Heart left ventricle (tissue), 16 donors: Measurements from ENCODE around the gene IPO4. TPM values are rescaled to one million over a fixed set of nuclear protein-coding genes. Genes with fewer than 3 reads are reported as not detected.
A peak's percentile ranks its signal among the peaks of the same experiment; 100 is the strongest.

Experiments
- ATAC-seq, 4 donors: fragments of 200-7000 bp; cut with Tn5 transposase; one replicate each; pipeline ENCODE4 v1.9.1; 2020 to 2022; ENCODE audit warnings: moderate library complexity in 4 of 4, mild to moderate bottlenecking in 3 of 4, moderate number of reproducible peaks in 1 of 4
- DNase-seq, 5 donors: peaks; one replicate each; pipeline ENCODE4 v3.0.0-alpha.2; 2020
- H3K27ac ChIP-seq, 12 donors: fragments of 200-600 bp; sonication (generic) in 4 of 12; one replicate each; pipeline versions ENCODE4 v1.5.0 to v1.8.0; 2016 to 2022; ENCODE audit warnings: mild to moderate bottlenecking in 2 of 12
- H3K27me3 ChIP-seq, 9 donors: fragments of 200-600 bp; sonication (generic) in 2 of 9; one replicate each; pipeline versions ENCODE4 v1.5.1 to v1.8.0; 2016 to 2022; ENCODE audit warnings: mild to moderate bottlenecking in 3 of 9
- H3K36me3 ChIP-seq, 9 donors: fragments of 200-600 bp; sonication (generic) in 2 of 9; one replicate each; pipeline versions ENCODE4 v1.5.0 to v1.8.0; 2018 to 2022; ENCODE audit warnings: mild to moderate bottlenecking in 2 of 9
- H3K4me1 ChIP-seq, 12 donors: fragments of 200-600 bp; sonication (generic) in 4 of 12; one replicate each; pipeline versions ENCODE4 v1.5.0 to v1.8.0; 2016 to 2022; ENCODE audit warnings: mild to moderate bottlenecking in 3 of 12
- H3K4me3 ChIP-seq, 12 donors: fragments of 200-600 bp; sonication (generic) in 4 of 12; one replicate each; pipeline versions ENCODE4 v1.5.0 to v1.8.0; 2017 to 2022; ENCODE audit warnings: mild to moderate bottlenecking in 9 of 12, moderate library complexity in 4 of 12
- H3K9me3 ChIP-seq, 12 donors: fragments of 200-600 bp; sonication (generic) in 4 of 12; one replicate each; pipeline versions ENCODE4 v1.5.0 to v1.8.0; 2016 to 2022; ENCODE audit warnings: mild to moderate bottlenecking in 1 of 12
- CTCF ChIP-seq, 12 donors: fragments of 200-600 bp; sonication (generic) in 4 of 12; IDR thresholded peaks; one replicate each; pipeline versions ENCODE4 v1.5.0 to v1.8.0; 2018 to 2022; ENCODE audit warnings: antibody characterized with exemption in 12 of 12, mild to moderate bottlenecking in 5 of 12
- POLR2A ChIP-seq, 2 donors: fragments of 450-650 bp; IDR thresholded peaks; one replicate each; pipeline ENCODE4 v1.6.1; 2017; ENCODE audit warnings: antibody characterized with exemption in 2 of 2, mild to moderate bottlenecking in 2 of 2, moderate library complexity in 2 of 2
- WGBS, 4 donors: extraction: QIAGEN DNeasy Blood & Tissue Kit in 2 of 4; methylation state at CpG; one replicate each; pipeline versions ENCODE4 v1.1.5 to v1.1.7; 2013 to 2018; 5-methylcytosine and 5-hydroxymethylcytosine counted together
- intact Hi-C, 10 donors: fragments of 100-400 bp; cut with DNase I; formaldehyde crosslinking; loops; one replicate each; pipeline versions ENCODE4 v1.11.1 to v1.14.2; 2022
- long read RNA-seq, 3 donors: library from polyadenylated mRNA; unstranded; transcript quantifications; one replicate each; pipeline ENCODE4 v2.0.0, GENCODE V29; 2020 to 2021
- polyA plus RNA-seq, 2 donors: library from polyadenylated mRNA; stranded (reverse); fragments of 200-250 nt; gene quantifications; one replicate each; pipeline ENCODE4 v1.2.3, GENCODE V29; 2013
- total RNA-seq, 9 donors: library from RNA; depleted of rRNA in 2 of 9; stranded (reverse); fragments of >200 nt in 2 of 9; fragmentation: NEBNext Ultra II Directional in 3 of 9; extraction: Animal tissue kit (Norgen Biotek cat#: 25700) in 3 of 9; gene quantifications; one replicate each; pipeline versions ENCODE4 v1.1.0 to v1.2.4, GENCODE V29; 2016 to 2023
- donor health status: ischemic (EF 13 %, LVEDD 7.1; RV severe dilation, severe dysfunction).
- donor health status: healthy with polysubstance abuse.
- donor health status: DM: no; HTN: yes; CAD: no.
- donor health status: DM: no; HTN: no; CAD: no.
- donor health status: ischemic (EF 25% LVEDD 6.9; RV normal size, moderate dysfunction).
- donor health status: ischemic (EF 25% LVEDD 5.7; RV mildly dilated, moderate dysfunction).
- donor health status: healthy.
- donor health status: DM: yes; HTN: yes; CAD: no.
- donor health status: ischemic (EF 35%, LVEDD 5.7; RV mildly dilated, moderate dysfunction).
- donor health status: nonischemic (EF 11% LVEDD 7.7; RV severe dilation, severe dysfunction).
- donor health status: DM: yes; HTN: yes; CAD: no.
- donor health status: PGD.
- donor health status: ischemic (EF 29% LVEDD 5.4; RV normal size, mild dysfunction).
- donor health status: nonischemic (EF 23%, LVEDD 6.1; RV moderate dilation, normal function).

The IPO4 gene
- 10 to 100 TPM in 8 of 9 donors, 1 to 10 TPM in 1; 9.1 to 25.6 (median 17.2) TPM for total RNA-seq
- polyA plus RNA-seq, result 10 to 100 TPM in 1 of 2 donors, 1 to 10 TPM in 1; 1.8 to 40.0 TPM
- long read RNA-seq, donor 1, transcript IPO4-201 (30 exons, 3,646 nt), result major isoform, 8 of 11 reads
- long read RNA-seq, donor 1, partial matches to known transcripts, result 0 of 11 reads
- long read RNA-seq, donor 1, other reads (novel, unspliced or antisense), result 3 of 11 reads
- long read RNA-seq, donor 2, transcript IPO4-201 (30 exons, 3,646 nt), result major isoform, 18 of 30 reads
- long read RNA-seq, donor 2, partial matches to known transcripts, result 1 of 30 reads
- long read RNA-seq, donor 2, other reads (novel, unspliced or antisense), result 11 of 30 reads
- long read RNA-seq, donor 3, transcript IPO4-201 (30 exons, 3,646 nt), result major isoform, 21 of 29 reads
- long read RNA-seq, donor 3, partial matches to known transcripts, result 2 of 29 reads
- long read RNA-seq, donor 3, other reads (novel, unspliced or antisense), result 5 of 29 reads

GRCh38 chr14:24188251-24189058 lies at the start of gene IPO4:
TSS of gene IPO4 (minus strand) at chr14:24188816. CDS start at chr14:24188787, 29 bp downstream.
- intact Hi-C loops, result loop anchor here in 2 of 10 donors (1.0 to 2.0 kb wide), 2 partner anchors 27 to 74 kb away; partner anchors contain the start of genes DCAF11 (in 1 of the 2), IRF9 (in 1 of the 2) and NRL (in 1 of the 2)
- peak; percentile 96 to 98 (median 97) for DNase-seq

GRCh38 chr14:24238123-24238522 lies 49.5 kb upstream of the IPO4 start:
- no peak for TF ChIP-seq POLR2A (IDR thresholded peaks at IDR 0.05)
- no peak for TF ChIP-seq CTCF (IDR thresholded peaks at IDR 0.05)
- ATAC-seq, result no peak
- 71 to 89% (median 86%) methylated on average over 5 of the region's 5 CpGs for WGBS, 4 donors
- no peak for DNase-seq
- Histone ChIP-seq H3K27me3 (no peaks in the 10 kb centered on the region), H3K4me1 (peaks cover 20 to 74% (median 56%) of the 10 kb centered on the region in 12 donors), H3K27ac (peak overlapping the region in 1 of 12 donors; percentile 3), H3K4me3 (no peak overlapping the region), H3K9me3 (no peaks in the 10 kb centered on the region), H3K36me3 (peaks cover 0 to 78% (median 74%) of the 10 kb centered on the region in 9 donors)
- intact Hi-C loops, result no loop called here

More at GRCh38 chr14:24188251-24189058, at the start of gene IPO4:
- TF ChIP-seq POLR2A (IDR thresholded peaks at IDR 0.05) (peak in 1 of 2 donors; percentile 45), CTCF (IDR thresholded peaks at IDR 0.05) (no peak)
- WGBS, 4 donors, result 0 to 1% (median 1%) methylated on average over 23 to 65 of the region's 65 CpGs
- H3K4me1 ChIP-seq, result peaks cover 0 to 24% (median 14%) of the 10 kb centered on the region in 12 donors
- peak within 1 kb of the TSS; percentile 48 to 83 (median 69) for H3K4me3 ChIP-seq
- peak within 1 kb of the TSS in 11 of 12 donors; percentile 41 to 80 (median 67) for H3K27ac ChIP-seq
- peaks cover 0 to 70% (median 54%) of the 10 kb centered on the region in 9 donors for H3K36me3 ChIP-seq
- peak; percentile 92 to 98 (median 94) for ATAC-seq
- no peaks in the 10 kb centered on the region for H3K9me3 ChIP-seq
- no peaks in the 10 kb centered on the region for H3K27me3 ChIP-seq

- H3K27me3 ChIP-seq, result no peaks in the 10 kb centered on the region
- intact Hi-C loops, result no loop called here
- H3K4me3 ChIP-seq, result no peak overlapping the region
- no peak for TF ChIP-seq POLR2A (IDR thresholded peaks at IDR 0.05)
- no peak for TF ChIP-seq CTCF (IDR thresholded peaks at IDR 0.05)
- peaks cover 20 to 74% (median 56%) of the 10 kb centered on the region in 12 donors for H3K4me1 ChIP-seq
- peaks cover 0 to 78% (median 74%) of the 10 kb centered on the region in 9 donors for H3K36me3 ChIP-seq
- no peaks in the 10 kb centered on the region for H3K9me3 ChIP-seq
- WGBS, 4 donors, result 80 to 92% (median 82%) methylated on average over 1 to 2 of the region's 2 CpGs
- ATAC-seq, result no peak
- no peak overlapping the region for H3K27ac ChIP-seq
- DNase-seq, result no peak
These were observed 48.9 kb upstream of the IPO4 start for GRCh38 chr14:24237463-24237955.
